SKM-1 treated with dmso at 0.1 percent for 144 hours (cell line): ENCODE measurements around the gene DSE.

Source experiments
- DNase-seq: peaks from one replicate; lab custom pipeline; 2025; ENCODE audit not compliant: unreplicated experiment; lab: John Stamatoyannopoulos, UW

Gene DSE

GRCh38 chr6:116359835-116360234, 10.9 kb upstream of the DSE start:
- DNase-seq = no peak

- no peak for DNase-seq
These were observed 8.5 kb upstream of the DSE start for GRCh38 chr6:116362276-116362675.

- DNase-seq = peak; percentile 71
These were observed 7.0 kb upstream of the DSE start for GRCh38 chr6:116363759-116364158.

GRCh38 chr6:116364321-116364720, 6.4 kb upstream of the DSE start:
- DNase-seq = no peak

GRCh38 chr6:116365743-116366142, 5.0 kb upstream of the DSE start:
- no peak for DNase-seq

GRCh38 chr6:116366740-116367275, 3.9 kb upstream of the DSE start:
- DNase-seq = no peak

- DNase-seq = peak; percentile 46
These were observed 1.2 kb upstream of the DSE start for GRCh38 chr6:116369540-116369939.

GRCh38 chr6:116369964-116370759, 585 bp upstream of the DSE start:
- no peak for DNase-seq

GRCh38 chr6:116371120-116371917, 572 bp downstream of the DSE start:
- DNase-seq = peak; percentile 20

- no peak for DNase-seq
These were observed 1.1 kb downstream of the DSE start for GRCh38 chr6:116371918-116372209.

- DNase-seq = no peak
These were observed 2.6 kb downstream of the DSE start for GRCh38 chr6:116373300-116373699.

- DNase-seq = no peak
These were observed 3.2 kb downstream of the DSE start for GRCh38 chr6:116373940-116374339.

GRCh38 chr6:116374586-116374985, 3.8 kb downstream of the DSE start:
- no peak for DNase-seq

- no peak for DNase-seq
These were observed 4.5 kb downstream of the DSE start for GRCh38 chr6:116375262-116375661.

- no peak for DNase-seq
These were observed 5.4 kb downstream of the DSE start for GRCh38 chr6:116376149-116376548.

- DNase-seq = no peak
These were observed 9.0 kb downstream of the DSE start for GRCh38 chr6:116379764-116380163.

- DNase-seq = no peak
These were observed 9.6 kb downstream of the DSE start for GRCh38 chr6:116380346-116380745.

GRCh38 chr6:116381000-116381399, 10.3 kb downstream of the DSE start:
- DNase-seq = no peak

GRCh38 chr6:116382587-116382986, 11.8 kb downstream of the DSE start:
- DNase-seq = no peak

- DNase-seq = no peak
These were observed 14.1 kb downstream of the DSE start for GRCh38 chr6:116384727-116385458.

- DNase-seq = no peak
These were observed 14.7 kb downstream of the DSE start for GRCh38 chr6:116385459-116385802.

- no peak for DNase-seq
These were observed 15.2 kb downstream of the DSE start for GRCh38 chr6:116385921-116386320.
